ENCODE results near the gene C19orf81. TPM values are rescaled to one million over a fixed set of nuclear protein-coding genes. Genes with fewer than 3 reads are reported as not detected.

The C19orf81 gene
- total and polyA plus RNA-seq, 2 of the 4 experiments (the other 2 are of a cell fraction) = 0.31 TPM; not detected in 1

DNA sequence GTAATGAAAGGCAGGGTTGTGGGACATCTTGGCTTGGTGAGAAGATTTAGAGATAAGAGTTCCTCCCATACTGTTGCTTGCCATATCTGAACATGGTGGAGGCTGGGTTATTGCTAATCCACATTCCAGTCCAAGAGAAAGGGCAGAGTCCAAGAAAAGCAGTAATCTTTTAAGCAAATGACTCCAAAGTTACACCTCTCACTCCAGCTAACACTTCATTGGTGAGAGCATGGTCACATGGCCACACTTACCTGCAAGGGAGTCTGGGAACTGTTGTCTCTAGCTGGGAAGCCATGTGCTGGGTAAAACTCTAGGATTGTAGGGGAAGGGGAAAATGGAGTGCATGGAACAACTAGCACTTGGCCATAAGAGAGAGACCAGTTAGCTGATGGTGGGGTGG is 5.6 kb downstream of the C19orf81 start:
- Histone ChIP-seq H3K79me1 (ENCODE audit: low read depth in 1 of 2, low read length in 2 of 2) (no peaks in the 10 kb centered on the region), H2BK5ac (ENCODE audit: low read depth, low read length, poor library complexity, severe bottlenecking) (no peak overlapping the region), H3K9me1 (ENCODE audit: insufficient read depth, low read length) (peaks cover 5% of the 10 kb centered on the region; the same call in 1 of the 2 replicates), H3K27me3 (ENCODE audit: control insufficient read depth, insufficient read depth, low read length) (peaks cover 7% of the 10 kb centered on the region), H2AFZ (replicated peaks; ENCODE audit: low read length, poor library complexity) (no peak overlapping the region), H2BK20ac (ENCODE audit: low read depth, low read length) (no peak overlapping the region), H2AK5ac (ENCODE audit: low read depth, low read length) (no peak overlapping the region), H3K56ac (ENCODE audit: extremely low read depth, insufficient read depth, low read length) (no peak overlapping the region), H3K4me2 (ENCODE audit: low read depth, low read length) (no peak overlapping the region), H2BK15ac (ENCODE audit: low read depth, low read length) (no peak overlapping the region), H3K9me3 (ENCODE audit: control insufficient read depth, insufficient read depth, low read length) (no peaks in the 10 kb centered on the region), H3K4ac (ENCODE audit: low read depth, low read length) (no peak overlapping the region), H3K14ac (replicated peaks; ENCODE audit: low read depth, low read length) (no peak overlapping the region), H3K4me3 (ENCODE audit: insufficient read depth, low read depth, low read length) (no peak overlapping the region), H3K36me3 (ENCODE audit: control insufficient read depth, insufficient read depth, low read length) (no peaks in the 10 kb centered on the region), H3K9ac (ENCODE audit: low read depth, low read length) (no peak overlapping the region), H3K4me1 (ENCODE audit: control insufficient read depth, insufficient read depth, low read length) (peaks cover 2% of the 10 kb centered on the region; the same call in 1 of the 2 replicates), H4K5ac (ENCODE audit: low read depth, low read length) (no peak overlapping the region), H4K91ac (ENCODE audit: insufficient read depth, low read depth, low read length) (no peak overlapping the region), H2BK120ac (ENCODE audit: low read depth, low read length) (no peak overlapping the region), H3K18ac (ENCODE audit: low read depth, low read length) (no peak overlapping the region), H3K27ac (ENCODE audit: insufficient read depth, low read length) (no peak overlapping the region), H3K23ac (ENCODE audit: low read depth, low read length) (no peak overlapping the region), H2AK9ac (replicated peaks; ENCODE audit: low read depth, low read length, poor library complexity) (no peak overlapping the region), H4K20me1 (ENCODE audit: insufficient read depth, low read length) (no peaks in the 10 kb centered on the region; the same call in 1 of the 2 replicates), H4K8ac (ENCODE audit: low read depth in 2 of 2, low read length in 2 of 2) (no peak overlapping the region)
- dilution Hi-C loops (cut with HindIII; ENCODE audit: low sequenced_read_pairs, unreplicated experiment) = no loop called here
- intact Hi-C loops (cut with micrococcal nuclease) = no loop called here
- CTCF ChIA-PET = no interaction called here
- in situ Hi-C loops (cut with MboI; ENCODE audit: low sequenced_read_pairs) = no loop called here
- TF ChIP-seq POLR2A (IDR thresholded peaks at IDR 0.05; ENCODE audit: low read depth, low read length) (no peak), NFE2L2 (IDR thresholded peaks at IDR 0.05; ENCODE audit: low read depth, low read length) (no peak)
- TF ChIP-seq, protein P1, sequence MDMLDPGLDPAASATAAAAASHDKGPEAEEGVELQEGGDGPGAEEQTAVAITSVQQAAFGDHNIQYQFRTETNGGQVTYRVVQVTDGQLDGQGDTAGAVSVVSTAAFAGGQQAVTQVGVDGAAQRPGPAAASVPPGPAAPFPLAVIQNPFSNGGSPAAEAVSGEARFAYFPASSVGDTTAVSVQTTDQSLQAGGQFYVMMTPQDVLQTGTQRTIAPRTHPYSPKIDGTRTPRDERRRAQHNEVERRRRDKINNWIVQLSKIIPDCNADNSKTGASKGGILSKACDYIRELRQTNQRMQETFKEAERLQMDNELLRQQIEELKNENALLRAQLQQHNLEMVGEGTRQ (IDR thresholded peaks at IDR 0.05; ENCODE audit: low read depth, low read length) = peak; percentile 23; the same call in 1 of the 2 replicates
- POLR2A ChIA-PET (ENCODE audit: unreplicated experiment) = no interaction called here
- BruUV-seq (replicated peaks) = no TSS peak
- ATAC-seq (ENCODE audit: low read depth) (no peak), DNase-seq (no peak)
